M059J (cell line): ENCODE data around the gene RPL21. TPM values are rescaled to one million over a fixed set of nuclear protein-coding genes. Genes with fewer than 3 reads are reported as not detected.
"Not testable (repeated sequence)": the region's sequence is repeated elsewhere in the genome, so short reads cannot be mapped to it uniquely, and the experiment has no call there.

ENCODE experiments used
- DNase-seq: peaks from one replicate; pipeline ENCODE4 v3.0.0-alpha.2; 2012; ENCODE audit warnings: low read depth
- total RNA-seq: library from RNA; depleted of rRNA; stranded (reverse); fragments of >200 nt; shearing (Covaris generic); gene quantifications from 2 replicates; pipeline ENCODE4 v1.2.3, GENCODE V29; 2014; rRNA removed

RPL21 gene
- 521 and 537 TPM in 2 replicates for total RNA-seq

DNA sequence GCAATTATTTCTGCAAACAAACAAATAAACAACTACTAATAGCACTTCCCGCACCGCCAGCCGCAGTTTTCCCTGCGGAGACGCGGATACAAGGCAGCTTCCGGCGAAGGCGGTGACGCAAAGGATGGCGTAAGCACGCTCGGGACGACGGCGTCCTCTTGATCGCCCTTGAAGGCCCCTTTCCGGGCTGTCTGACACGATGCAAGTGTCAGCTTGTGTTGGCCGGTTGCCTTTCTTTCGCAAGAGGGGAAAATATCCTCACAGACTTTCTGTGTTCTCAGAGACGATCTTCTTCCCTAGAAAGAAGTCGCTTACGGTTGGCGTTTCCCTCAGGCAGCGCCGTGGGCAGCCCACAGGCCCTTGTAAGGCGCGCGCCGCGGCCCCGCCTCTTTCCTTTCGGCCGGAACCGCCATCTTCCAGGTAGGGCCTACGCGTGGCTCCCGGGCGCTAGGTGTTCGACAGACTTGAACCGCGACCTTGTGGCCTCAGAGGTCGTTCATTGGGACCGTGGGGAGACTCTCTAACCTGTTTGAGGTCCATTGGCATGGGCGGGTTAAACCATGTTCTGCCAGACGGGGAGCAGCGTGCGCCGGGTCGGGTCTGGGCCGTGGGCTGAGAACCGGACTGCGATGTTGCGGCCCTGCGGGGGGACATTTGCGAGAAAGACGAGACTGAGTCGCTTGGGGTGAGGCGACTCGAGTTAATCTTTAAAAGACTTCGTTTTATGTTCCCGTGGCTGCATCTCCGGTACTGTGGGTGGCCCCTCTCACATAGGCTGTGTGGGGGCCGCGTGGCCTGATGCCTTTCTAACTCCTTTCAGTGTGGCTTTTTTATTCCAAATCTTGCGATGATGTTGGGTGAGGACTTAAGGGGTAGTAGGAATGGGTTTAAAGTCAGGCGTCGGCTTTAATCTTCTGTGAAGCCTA lies at the start of gene RPL21:
TSS of gene RPL21 (plus strand) at position 393 of the 926 bp plus-strand sequence. CDS start 2,219 bp downstream, outside the sequence.
- DNase-seq: peak; percentile 92

DNA sequence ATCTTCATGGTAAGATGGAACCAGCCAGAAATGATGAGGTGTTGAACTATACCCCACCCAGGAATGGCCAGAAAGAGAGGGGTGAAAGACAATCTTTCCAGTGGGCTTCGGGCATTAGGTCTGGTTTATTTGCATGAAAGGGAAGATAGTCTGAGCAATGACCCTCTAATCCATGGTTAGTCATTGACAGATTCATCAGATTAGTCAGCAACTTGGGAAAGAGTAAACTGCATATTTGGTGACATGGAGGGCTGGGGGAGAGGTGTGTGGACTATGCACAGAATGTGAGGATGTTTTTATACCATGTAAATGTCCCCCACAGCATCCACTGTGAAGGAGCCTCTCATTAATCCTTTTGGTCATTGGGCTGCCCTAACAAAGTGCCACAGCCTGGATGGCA lies 49.7 kb upstream of the RPL21 start:
- DNase-seq: no peak

DNA sequence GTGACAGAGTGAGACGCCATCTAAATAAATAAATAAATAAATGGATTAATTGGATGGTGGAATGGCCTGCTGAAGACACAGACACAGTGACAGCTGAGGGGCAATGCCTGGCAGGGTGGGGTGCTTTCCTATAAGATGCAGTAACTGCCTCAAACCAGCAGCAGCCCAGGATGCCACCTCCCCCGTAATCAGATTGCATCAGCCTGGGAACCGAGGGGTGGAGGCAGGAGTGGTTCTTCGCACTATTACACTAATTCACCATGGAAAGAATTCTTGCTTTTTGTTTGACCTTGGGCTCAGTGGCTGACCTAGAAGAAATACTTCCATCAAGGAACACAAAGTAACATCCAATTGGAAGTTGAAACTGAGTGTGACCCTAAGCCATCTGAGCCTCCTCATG lies 48.2 kb upstream of the RPL21 start:
- DNase-seq: no peak

DNA sequence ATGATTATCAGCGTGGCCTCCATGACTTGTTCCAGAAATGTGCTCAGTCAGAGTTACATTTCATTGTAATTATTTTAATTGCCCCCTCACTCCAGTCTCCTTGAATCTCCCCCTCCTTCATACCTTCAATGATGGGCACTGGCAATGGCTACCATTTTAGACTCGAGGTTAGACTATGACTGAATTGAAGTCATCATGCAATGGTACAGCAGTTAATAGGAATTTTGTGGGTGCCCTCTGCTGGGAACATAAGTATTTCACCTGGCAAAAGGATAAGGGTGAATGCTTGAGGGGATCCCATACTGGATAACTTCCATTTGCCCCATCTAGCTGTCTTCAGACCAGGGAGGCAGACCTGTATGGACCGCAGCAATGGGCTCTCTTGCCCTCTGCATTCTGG lies 47.5 kb upstream of the RPL21 start:
- DNase-seq: peak; percentile 48

DNA sequence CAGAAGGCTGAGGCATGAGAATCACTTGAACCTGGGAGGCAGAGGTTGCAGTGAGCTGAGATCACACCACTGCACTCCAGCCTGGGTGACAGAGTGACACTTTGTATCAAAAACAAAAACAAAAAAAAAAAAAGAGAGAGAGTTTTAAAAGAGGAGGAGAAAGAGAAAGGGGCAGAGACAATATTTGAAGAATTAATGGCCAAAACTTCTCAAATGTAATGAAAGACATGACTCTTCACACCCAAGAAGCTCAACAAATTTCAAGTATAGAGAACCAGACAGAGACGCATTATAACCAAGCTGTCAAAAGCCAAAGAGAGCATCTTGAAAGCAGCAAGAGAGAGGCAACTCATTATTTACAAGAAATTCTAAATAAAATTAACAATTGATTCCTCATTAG lies 42.8 kb upstream of the RPL21 start:
- no peak for DNase-seq

DNA sequence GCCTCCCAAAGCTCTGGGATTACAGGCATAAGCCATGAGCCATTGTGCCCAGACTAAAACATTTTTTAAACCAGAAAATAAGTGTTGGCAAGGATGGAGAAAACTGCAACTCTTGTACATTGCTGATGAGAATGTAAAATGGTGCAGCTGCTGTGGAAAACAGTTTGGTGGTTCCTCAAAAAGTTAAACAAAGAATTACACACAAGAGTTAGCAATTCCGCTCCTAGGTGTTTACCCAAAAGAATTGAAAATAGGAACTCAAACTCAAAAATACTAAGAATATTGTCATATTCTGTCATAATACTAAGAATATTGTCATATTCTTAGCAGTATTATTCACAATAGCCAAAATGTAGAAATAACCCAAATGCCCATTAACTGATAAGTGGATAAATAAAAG lies 40.1 kb upstream of the RPL21 start:
- no peak for DNase-seq

DNA sequence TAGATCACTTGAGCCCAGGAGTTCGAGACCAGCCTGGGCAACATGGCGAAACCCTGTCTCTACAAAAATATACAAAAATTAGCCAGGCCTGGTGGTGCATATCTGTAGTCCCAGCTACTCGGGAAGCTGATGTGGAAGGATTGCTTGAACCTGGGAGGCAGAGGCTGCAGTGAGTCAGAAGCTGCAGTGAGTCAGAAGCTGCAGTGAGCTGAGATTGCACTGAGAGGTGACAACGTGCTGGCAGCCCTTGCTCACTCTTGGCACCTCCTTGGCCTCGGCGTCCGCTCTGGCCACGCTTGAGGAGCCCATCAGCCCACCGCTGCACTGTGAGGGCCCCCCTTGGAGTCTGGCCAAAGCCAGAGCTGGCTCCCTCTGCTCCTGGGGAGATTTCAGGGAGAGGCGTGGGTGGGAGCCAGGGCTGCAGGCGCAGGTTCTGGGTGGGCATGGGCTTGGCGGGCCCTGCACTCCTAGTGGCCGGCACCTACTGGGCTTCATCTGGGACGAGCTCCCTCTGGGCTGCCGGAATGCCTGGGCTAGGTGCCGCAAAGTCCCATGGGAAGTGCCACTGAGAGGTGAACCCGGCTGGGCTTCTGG lies 39.5 kb upstream of the RPL21 start:
- peak; percentile 85 for DNase-seq

DNA sequence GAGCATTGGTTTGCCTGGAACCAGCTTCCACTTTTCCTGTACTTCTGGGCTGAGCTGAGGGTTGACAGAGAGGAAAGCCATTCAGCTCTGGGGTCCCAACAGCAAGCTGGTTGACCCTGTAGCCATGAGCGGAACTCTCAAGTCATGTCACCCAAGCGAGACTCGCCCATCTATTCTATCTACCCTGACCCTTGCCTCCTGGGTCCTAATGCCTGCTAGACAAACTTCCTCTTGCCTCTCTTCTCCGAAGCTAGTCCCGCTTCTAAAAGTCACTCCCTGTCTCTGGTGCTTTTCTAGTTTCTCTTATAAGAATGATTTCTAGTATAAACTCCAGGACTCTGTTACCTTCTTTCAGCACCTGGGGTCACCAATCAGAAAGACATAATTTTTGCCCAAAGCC lies 38.0 kb upstream of the RPL21 start:
- DNase-seq: not testable (repeated sequence)

DNA sequence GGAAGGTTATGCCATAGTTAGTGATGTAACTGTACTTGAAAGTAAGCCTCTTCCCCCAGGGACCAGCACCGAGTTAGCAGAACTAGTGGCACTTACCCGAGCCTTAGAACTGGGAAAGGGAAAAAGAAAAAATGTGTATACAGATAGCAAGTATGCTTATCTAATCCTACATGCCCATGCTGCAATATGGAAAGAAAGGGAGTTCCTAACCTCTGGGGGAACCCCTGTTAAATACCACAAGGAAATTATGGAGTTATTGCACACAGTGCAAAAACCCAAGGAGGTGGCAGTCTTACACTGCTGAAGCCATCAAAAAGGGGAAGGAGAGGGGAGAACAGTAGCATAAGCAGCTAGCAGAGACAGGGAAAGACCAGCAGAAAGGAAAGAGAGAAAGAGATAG lies 33.6 kb upstream of the RPL21 start:
- DNase-seq: not testable (repeated sequence)

DNA sequence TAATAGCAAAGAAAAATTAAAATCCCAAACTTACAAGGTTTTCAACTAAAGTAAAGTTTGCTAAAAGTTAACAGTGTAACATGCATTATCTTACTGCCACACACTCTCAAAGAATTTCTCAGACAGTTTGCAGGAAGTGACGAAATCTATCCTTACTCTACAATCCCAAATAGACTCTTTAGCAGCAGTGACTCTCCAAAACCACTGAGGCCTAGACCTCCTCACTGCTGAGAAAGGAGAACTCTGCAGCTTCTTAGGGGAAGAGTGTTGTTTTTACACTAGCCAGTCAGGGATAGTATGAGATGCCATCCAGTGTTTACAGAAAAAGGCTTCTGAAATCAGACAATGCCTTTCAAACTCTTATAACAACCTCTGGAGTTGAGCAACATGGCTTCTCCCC lies 32.5 kb upstream of the RPL21 start:
- DNase-seq: not testable (repeated sequence)

DNA sequence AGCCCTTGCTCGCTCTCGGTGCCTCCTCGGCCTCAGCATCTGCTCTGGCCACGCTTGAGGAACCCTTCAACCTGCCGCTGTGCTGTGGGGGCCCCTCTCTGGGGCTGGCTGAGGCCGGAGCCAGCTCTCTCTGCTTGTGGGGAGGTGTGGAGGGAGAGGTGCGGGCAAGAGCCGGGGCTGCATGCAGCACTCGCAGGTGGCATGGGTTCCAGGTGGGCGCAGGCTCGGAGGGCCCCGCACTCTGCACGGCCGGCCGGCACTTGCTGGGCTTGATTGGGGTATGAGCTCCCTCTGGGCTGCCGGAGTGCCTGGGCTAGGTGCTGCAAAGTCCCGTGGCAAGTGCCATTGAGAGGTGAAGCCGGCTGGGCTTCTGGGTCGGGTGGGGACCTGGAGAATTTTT lies 31.7 kb upstream of the RPL21 start:
- no peak for DNase-seq

DNA sequence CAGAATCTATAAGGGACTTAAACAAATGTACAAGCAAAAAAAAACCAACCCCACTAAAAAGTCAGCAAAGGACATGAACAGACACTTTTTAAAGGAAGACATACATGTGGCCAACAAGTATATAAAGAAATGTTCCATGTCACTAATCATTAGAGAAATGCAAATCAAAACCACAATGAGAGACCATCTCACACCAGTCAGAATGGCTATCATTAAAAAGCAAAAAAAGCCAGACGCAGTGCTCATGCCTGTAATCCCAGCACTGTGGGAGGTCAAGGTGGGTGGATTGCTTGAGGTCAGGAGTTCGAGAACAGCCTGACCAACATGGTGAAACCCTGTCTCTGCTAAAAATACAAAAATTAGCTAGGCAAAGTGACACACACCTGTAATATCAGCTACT lies 29.3 kb upstream of the RPL21 start:
- DNase-seq: not testable (repeated sequence)

DNA sequence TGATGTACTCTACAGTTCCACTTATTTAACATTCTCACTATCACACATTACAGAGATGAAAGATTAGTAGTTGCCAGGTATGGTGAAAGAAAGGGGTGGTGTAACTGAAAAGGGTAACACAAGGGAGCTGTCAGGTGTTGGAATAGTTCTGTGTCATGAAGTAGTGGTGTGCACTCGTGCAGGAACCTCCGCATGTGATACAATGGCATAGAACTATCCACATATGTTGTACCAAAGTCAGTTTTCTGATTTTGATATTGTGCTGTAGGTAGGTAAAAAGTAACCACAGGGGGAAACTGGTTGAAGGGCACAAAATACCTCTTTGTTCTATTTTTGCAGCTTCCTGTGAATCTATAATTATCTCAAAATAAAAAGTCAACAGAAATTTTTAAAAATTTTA lies 24.4 kb upstream of the RPL21 start:
- no peak for DNase-seq

DNA sequence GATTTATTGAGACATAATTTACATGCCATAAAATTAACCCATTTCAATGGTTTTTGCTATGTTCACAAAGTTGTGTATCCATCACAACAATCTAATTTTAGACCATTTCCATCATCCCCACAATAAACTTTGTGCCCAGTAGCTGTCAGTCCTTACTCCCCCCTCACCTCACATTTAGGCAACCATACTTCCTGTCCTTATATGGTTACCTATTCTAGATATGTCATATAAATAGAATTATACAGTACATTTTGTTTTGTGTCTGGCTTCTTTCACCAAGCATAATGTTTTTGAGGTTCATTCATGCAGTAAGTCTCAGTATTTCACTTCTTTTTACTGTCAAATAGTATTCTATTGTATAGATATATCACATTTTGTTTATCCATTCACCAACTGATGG lies 23.2 kb upstream of the RPL21 start:
- no peak for DNase-seq

DNA sequence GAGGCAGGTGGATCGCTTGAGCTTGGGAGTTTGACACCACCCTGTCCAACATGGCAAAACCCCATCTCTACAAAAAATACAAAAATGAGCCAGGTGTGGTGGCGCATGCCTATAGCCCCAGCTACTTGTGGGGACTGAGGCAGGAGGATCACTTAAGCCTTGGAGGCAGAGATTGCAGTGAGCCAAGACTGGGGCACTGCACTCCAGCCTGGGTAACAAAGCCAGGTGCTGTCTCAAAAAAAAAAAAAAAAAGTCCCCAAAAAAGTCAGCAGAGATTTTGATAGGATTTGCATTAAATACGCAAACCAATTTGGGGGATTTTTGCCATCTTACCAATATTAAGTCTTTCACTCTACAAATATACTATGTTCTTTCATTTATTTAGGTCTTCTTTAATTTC lies 21.7 kb upstream of the RPL21 start:
- no peak for DNase-seq

DNA sequence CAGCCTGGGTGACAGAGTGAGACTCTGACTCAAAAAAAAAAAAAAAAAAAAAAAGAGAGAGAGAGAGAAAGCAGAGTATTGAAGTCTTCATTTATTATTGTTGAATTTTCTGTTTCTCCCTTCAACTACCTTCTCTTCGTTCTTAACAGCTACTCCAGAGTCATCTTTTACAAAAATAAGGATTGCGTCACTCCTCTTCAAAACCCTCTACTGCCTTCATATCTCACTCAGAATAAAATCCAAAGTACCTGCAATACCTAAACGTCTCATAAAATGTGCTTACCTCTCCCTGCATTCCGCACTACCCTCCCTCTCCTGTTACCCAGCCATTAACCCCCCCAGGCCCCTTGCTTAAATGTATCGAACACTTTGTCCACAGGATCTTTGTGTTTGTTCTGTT lies 17.4 kb upstream of the RPL21 start:
- DNase-seq: no peak

DNA sequence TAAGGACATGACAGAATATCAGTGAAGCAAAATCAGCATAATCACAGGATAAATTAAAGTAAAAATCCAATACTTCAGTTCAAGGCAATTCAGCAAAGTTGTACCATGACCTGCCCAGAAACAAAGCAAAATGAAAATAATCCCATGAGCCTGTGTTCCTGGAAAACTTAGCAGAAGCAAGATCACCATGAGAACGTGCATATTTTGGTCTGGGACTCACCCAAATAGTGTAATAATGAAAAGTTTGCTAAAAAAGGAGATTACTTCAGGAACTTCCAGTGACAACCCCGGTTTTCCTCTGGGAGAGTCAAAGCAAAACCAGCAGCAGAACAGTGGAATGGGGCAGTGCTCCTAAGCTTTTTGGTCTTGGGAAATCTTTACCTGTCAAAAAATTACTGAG lies 14.9 kb upstream of the RPL21 start:
- no peak for DNase-seq

DNA sequence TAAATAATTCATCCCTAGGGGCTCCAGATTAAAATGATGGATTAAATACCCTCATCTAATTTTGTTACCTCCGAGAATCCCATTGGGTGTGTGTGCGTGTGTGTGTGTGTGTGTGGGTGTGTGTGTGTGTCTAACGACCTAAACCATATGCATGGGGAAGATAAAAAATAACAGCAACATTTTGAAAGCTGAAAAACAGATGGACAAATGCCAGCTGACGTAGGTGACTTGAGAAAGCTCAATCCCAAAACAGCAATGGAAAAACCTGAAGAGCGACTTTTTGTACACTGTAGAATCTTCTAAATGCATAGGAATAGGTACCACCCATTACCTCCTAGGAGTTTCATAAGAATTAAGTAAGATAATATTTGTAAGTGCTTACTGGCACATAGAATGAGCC lies 8.7 kb upstream of the RPL21 start:
- DNase-seq: no peak

DNA sequence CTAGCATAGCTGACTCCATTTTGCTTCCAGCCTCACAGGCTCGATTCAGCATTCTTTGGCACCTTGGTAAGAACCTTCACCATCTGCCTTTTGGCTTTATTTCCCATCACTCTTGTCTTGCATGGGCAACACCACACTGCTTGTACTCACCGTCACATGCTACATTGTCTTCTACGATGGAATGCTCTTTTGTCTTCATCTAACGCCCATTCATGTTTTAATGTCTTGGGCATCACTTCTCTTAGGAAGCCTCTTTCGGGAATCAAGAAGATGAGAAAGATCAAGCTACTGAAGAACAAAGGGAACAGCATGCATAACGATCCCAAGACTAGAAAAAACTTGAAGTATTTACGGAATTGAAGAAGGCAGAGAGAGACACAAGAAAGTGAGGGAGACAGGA lies 5.7 kb upstream of the RPL21 start:
- DNase-seq: no peak

DNA sequence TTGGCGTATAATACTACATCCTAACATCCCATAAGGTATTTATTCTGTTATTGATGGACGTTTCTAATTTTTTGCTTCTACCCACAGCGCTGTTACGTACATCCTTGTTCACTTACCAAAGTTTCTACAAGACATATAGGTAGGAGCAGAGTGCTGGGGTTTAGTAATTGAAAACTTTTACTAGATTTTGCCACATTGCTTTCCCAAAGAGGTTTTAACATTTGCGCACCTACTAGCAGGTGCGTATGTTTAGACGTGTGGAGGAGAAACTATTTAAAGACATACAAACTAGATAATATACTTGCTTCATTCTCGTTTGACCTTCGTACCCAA lies 559 bp upstream of the RPL21 start:
- no peak for DNase-seq

DNA sequence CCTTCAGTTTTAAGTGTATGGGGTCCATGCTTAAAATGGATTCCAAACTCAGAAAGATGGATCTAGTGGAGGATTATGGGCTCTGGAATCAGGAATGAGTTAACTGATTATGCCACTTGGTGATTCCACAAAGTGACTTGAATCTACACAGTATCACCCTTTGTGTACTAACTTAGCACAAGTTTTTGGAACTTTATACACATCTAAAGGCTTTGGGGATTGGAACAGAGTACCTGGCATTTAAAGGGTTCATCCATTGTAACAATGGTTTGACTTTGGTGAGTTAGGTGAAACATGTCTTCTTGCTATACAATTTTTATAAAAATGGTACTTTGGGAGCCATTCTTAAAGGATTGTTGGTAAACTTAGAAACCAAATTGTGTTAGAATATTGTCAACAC lies 1.1 kb downstream of the RPL21 start:
- no peak for DNase-seq

DNA sequence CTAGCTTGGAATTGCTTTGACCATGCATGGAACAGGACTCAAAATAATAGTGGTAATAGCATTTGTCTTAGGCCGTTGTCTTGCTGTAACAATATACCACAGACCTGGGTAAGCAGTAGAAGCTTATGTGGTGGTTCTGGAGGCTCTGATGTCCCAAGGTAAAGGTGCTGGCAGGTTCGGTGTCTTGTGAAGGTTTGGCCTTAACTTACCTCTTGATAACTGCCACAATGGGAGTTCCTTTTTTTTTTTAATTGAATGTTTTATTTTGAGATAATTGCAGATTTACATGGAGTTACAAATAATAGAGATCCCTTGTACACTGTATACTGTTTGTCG lies 5.8 kb downstream of the RPL21 start:
- DNase-seq: no peak

DNA sequence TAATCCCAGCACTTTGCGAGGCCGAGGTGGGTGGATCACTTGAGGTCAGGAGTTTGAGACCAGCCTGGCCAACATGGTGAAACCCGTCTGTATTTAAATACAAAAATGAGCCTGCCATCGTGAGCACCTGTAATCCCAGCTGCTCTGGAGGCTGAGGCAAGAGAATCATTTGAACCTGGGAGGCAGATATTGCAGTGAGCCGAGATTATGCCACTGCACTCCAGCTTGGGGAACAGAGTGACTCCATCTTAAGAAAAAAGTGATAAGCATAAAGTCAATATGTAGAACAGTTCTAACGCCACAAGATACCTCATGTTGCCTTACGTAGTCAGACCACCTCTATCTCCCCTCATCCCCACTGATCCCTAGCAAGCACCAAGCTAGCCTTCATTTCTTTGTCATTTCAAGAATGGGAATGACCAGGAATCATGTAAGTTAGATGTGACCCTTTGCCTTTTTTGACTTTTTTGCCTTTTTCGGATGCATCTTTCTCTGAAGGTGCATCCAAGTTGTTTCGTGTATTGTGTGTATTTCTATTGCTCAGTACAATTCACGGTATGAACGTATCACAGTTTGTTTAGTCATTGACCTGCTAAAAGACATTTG lies 6.4 kb downstream of the RPL21 start:
- no peak for DNase-seq
